Fibroblast of the aortic adventitia (primary cell): ENCODE measurements around the gene NUP98. TPM values are rescaled to one million over a fixed set of nuclear protein-coding genes. Genes with fewer than 3 reads are reported as not detected.
A peak's percentile ranks its signal among the peaks of the same experiment; 100 is the strongest.
"Not testable (repeated sequence)": the region's sequence is repeated elsewhere in the genome, so short reads cannot be mapped to it uniquely, and the experiment has no call there.

Experiments used
- DNase-seq: peaks from one replicate; pipeline ENCODE4 v3.0.0-alpha.2; 2010; ENCODE audit warnings: low read depth
- H3K4me3 ChIP-seq: 2 replicates; pipeline ENCODE4 v1.5.1; 2011; ENCODE audit warnings: low read depth, mild to moderate bottlenecking, control low read depth, low read length, moderate library complexity
- total RNA-seq: library from RNA; depleted of rRNA; stranded (reverse); fragments of >200 nt; gene quantifications from 2 replicates; pipeline ENCODE4 v1.2.3, GENCODE V29; 2012; ENCODE audit warnings: low replicate concordance
- TF ChIP-seq, protein P1 (sequence below): IDR thresholded peaks from 2 replicates; pipeline ENCODE4 v1.5.1; 2011; ENCODE audit warnings: mild to moderate bottlenecking, low read length, control low read depth, inconsistent platforms; ENCODE audit not compliant: insufficient read depth

Gene NUP98
- total RNA-seq, 1 donor, result 123 TPM

DNA sequence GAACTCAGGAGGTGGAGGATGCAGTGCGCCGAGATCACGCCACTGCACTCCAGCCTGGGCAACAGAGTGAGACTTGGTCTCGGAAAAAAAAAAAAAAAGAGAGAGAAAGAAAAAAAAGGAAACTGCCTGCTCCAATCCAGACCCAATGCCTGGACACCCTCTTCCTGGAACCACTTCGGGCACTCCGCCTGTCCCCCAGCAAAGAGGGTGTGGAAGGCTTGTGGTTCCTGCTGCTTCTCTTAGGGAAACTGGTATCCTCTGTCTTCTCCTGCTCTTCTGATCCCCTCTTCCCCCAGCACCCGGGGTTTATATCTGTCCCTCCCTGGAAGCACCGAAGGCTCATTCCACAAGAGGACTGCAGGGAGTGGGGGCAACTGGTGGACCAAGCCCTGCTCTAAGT, 139.1 kb downstream of the NUP98 start:
- no peak overlapping the region for H3K4me3 ChIP-seq
- no peak for DNase-seq
- TF ChIP-seq, protein P1, sequence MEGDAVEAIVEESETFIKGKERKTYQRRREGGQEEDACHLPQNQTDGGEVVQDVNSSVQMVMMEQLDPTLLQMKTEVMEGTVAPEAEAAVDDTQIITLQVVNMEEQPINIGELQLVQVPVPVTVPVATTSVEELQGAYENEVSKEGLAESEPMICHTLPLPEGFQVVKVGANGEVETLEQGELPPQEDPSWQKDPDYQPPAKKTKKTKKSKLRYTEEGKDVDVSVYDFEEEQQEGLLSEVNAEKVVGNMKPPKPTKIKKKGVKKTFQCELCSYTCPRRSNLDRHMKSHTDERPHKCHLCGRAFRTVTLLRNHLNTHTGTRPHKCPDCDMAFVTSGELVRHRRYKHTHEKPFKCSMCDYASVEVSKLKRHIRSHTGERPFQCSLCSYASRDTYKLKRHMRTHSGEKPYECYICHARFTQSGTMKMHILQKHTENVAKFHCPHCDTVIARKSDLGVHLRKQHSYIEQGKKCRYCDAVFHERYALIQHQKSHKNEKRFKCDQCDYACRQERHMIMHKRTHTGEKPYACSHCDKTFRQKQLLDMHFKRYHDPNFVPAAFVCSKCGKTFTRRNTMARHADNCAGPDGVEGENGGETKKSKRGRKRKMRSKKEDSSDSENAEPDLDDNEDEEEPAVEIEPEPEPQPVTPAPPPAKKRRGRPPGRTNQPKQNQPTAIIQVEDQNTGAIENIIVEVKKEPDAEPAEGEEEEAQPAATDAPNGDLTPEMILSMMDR, result no peak

DNA sequence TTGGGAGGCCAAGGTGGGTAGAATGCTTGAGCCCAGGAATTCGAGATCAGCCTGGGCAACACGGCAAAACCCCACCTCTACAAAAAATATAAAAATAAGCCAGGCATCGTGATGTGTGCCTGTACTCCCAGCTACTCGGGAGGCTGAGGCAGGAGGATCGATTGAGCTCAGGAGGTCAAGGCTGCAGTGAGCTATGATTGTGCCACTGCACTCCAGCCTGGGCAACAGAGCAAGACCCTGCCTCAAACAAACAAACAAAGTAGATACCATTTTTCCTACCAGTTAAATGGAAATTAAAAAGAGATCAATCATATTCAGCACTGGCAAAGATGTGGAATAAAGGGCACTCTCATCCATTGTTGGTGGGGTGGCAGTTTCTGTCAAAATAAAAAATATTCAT, 140.0 kb downstream of the NUP98 start:
- not testable (repeated sequence) for DNase-seq, H3K4me3 ChIP-seq

DNA sequence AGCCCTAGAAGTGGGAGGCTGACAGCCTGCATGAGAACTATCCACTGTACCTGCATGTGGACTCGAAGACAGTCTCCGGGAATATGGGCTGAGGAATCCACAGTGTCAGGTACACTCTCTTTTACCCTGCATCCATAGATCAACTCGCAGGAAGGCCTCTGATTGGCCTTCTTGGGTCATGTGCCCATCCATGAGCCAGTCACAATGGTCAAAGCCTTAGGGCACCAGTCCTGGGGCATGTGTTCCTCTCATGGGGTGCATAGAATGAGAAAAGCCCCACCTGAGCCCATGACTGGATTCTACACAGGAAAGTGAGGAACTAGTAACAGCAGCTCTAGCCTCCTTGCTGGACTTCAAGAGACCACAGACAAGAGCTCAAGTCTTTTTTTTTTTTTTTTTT, 141.8 kb downstream of the NUP98 start:
- H3K4me3 ChIP-seq, result no peak overlapping the region
- no peak for DNase-seq
- TF ChIP-seq, protein P1, result no peak

DNA sequence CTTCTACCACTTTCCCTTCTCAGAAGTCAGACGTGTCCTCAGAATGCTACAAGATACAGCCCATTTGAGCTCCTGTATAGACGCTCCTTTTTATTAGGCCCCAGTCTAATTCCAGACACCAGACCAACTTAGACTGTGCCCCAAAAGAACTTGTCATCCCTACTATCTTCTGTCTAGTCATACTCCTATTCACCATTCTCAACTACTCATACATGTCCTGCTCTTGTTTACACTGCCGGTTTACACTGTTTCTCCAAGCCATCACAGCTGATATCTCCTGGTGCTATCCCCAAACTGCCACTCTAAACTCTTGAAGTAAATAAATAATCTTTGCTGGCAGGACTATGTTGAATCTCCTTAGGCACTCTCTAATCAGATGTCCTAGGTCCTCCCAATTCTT, 144.8 kb downstream of the NUP98 start:
- not testable (repeated sequence) for DNase-seq

DNA sequence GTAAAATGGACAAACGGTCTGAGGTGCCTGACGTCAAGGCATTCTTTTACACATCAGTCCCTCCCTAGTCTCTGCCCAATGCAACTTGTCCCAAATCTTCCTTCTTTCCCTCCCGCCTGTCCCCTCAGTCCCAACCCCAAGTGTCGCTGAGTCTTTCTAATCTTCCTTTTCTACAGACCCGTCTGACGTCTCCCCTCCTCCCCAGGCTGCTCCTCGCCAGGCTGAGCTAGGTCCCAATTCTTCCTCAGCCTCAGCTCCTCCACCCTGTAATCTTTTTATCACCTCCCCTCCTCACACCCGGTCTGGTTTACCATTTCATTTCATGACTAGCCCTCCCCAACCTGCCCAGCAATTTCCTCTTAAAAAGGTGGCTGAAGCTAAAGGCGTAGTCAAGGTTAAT, 148.0 kb downstream of the NUP98 start:
- not testable (repeated sequence) for H3K4me3 ChIP-seq

More for the DNA sequence above, 144.8 kb downstream of the NUP98 start:
- H3K4me3 ChIP-seq, result not testable (repeated sequence)

DNA sequence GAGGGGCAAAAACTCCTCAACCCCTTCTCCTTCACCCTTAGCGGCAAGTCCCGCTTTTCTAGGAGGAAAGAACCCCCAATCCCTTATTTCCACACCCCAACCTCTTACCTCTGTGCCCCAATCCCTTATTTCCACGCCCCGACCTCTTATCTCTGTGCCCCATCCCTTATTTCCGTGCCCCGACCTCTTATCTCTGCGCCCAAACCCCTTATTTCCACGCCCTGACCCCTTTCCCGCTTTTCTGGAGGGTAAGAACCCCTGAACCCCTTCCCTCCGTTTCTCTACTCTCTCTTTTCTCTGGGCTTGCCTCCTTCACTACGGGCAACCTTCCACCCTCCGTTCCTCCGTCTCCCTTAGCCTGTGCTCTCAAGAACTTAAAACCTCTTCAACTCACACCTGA, 148.5 kb downstream of the NUP98 start:
- DNase-seq, H3K4me3 ChIP-seq: not testable (repeated sequence)

More for the DNA sequence above, 148.0 kb downstream of the NUP98 start:
- not testable (repeated sequence) for DNase-seq

DNA sequence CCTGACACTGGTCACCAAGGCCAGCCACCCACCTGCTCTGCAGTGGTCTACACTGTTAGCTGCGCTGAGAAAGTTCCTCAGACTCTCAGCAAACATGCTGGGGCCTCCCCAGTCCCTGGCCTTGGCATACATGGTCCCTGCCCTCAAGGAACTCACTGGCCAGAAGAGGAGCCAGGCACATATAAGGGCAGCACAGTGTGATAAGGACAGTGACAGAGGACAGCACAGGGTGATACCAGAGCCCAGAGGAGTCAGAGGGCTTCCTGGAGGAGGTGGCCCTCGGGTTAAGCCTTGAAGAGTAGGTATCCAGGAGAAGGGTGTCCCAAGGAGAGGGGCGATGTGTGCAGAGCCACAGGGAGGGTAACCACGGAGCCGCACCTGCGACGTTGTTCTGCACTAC, 151.8 kb downstream of the NUP98 start:
- no peak for DNase-seq
- no peak overlapping the region for H3K4me3 ChIP-seq
- TF ChIP-seq, protein P1, result no peak

DNA sequence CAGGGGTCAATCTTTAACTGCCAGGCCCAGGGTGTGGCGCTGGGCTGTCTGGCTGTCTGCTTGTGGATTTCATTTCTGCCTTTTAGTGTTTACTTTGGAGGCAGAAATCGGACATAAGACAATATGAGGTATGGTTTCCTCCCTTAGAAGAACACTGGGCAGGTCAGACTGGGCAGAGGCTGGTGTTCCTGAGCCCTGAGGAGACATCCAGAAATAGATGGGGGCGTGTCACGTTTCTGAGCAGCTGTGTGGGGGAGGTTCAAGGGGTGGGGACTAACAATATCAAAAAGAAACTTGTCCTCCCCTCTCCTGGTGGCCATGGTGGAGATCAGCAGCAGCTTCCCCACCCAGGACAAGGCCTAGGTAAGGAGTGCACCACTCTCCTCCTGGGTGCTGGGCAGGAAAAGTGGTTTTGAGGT, 152.5 kb downstream of the NUP98 start, which contains the start of gene ART1:
Gene ART1, plus strand, starts transcription at position 312 of the 419 bp plus-strand sequence. CDS start 14,086 bp downstream, outside the sequence.
- H3K4me3 ChIP-seq, result no peak within 1 kb of the TSS
- no peak for DNase-seq
- TF ChIP-seq, protein P1, result peak; percentile 11

DNA sequence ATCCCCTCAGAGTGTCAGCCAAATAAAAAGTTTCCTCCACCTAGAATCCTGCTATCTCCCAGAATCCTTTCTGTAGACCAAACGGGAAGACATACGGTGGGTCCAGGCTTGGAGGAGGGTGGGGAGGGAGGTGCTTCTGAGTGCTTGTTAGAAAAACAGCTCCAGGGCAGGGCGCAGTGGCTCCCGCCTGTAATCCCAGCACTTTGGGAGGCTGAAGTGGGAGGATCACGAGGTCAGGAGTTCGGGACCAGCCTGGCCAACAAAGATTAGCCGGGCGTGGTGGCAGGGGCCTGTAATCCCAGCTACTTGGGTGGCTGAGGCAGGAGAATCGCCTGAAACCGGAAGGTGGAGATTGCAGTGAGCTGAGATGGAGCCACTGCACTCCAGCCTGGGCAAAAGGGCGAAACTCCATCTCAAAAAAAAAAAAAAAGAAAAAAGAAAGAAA, 154.2 kb downstream of the NUP98 start:
- not testable (repeated sequence) for H3K4me3 ChIP-seq

More for the DNA sequence above, 154.2 kb downstream of the NUP98 start:
- DNase-seq, result not testable (repeated sequence)
